GM08714 (cell line): ENCODE results near the gene CTNNA3.

Experiments used
- H3K4me3 ChIP-seq: fragments of 200-500 bp; sonication (Bioruptor generic); 2 replicates; pipeline ENCODE4 v1.5.1; 2014; ENCODE audit warnings: mild to moderate bottlenecking, low read length, inconsistent platforms
- ZNF274 ChIP-seq: IDR thresholded peaks from 2 replicates; pipeline ENCODE4 v1.6.1; 2012; ENCODE audit warnings: mild to moderate bottlenecking, low read depth, low read length

The CTNNA3 gene

GRCh38 chr10:66795866-66796265, 900.1 kb downstream of the CTNNA3 start:
- no peak for TF ChIP-seq ZNF274
- no peak overlapping the region for H3K4me3 ChIP-seq

DNA sequence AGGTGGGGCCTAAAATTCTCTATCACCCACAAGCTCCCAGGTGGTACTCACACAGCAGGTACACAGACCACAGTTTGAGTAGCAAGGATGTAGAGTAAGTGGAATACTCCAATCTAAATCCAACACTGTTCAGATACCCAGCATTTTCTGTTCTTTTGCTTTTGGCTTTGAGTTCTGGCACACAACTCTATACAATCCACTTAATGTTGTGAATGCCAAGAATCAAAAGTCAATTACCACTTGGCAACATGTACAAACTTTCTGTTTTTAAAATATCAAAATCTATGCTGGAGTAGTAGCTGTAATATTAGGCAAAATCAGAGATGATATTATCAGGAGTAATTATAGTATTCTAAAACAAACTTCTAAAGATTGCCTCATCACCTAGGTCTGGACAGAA, 903.6 kb downstream of the CTNNA3 start:
- H3K4me3 ChIP-seq: no peak overlapping the region
- TF ChIP-seq ZNF274: no peak

DNA sequence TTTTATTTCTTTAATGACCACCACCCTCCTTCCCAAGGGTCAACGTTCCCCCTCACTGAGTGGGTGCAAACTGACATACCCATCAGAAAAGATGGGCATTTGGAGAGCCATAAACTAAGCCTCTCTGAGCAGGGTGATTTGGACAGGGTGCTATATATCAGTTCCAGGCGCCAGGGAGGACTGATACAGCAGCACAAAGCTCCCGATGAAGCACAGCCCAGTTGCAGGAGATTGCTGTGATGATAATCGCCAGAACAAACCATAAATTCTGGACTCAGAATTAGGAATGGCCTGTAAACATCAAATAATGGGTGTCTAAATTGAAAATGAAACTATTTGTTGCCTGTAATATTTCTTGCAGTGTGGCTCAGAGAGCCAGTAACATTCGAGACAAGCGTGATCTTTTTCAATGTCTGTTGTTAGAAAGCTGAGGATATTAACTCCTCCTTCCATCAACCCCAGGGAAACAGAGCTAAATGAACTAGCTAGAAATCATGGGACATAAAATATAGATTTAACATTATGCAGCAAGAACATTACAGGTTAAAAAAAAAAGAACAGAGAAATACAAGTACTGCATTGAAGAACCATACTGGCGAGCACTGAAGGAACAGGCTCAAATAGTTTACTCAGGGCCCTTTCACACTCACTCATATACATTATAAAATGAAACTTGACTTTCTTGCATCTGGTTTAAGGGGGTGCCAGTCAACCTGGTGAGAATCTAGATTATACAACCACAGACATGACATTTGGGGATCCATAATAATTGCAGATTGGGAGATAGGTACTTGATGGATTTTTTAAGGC, 907.6 kb downstream of the CTNNA3 start:
- no peak for TF ChIP-seq ZNF274
- H3K4me3 ChIP-seq: no peak overlapping the region

- TF ChIP-seq ZNF274: no peak
- no peak overlapping the region for H3K4me3 ChIP-seq
Observed at GRCh38 chr10:66786709-66787108, 909.3 kb downstream of the CTNNA3 start.

DNA sequence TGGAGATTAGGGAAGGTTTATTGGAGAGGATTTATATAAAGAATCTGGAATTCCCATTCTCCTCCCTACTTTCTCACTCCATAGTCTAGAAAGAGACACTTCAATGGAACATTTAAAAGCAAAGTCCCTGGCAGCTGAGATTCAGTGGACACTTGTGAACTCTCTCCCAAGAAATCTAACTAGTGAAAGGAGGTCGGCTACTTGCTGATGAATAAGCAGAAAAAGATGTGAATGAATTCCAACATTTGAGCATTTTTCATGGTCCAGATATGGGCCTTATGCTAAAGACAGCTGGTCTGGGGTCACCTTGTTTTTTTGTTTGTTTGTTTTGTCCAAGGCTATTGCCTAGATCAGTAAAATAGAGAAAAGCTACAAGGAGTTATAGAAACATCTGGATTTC, 911.2 kb downstream of the CTNNA3 start:
- no peak overlapping the region for H3K4me3 ChIP-seq
- no peak for TF ChIP-seq ZNF274

GRCh38 chr10:66783316-66783715, 912.7 kb downstream of the CTNNA3 start:
- no peak for TF ChIP-seq ZNF274
- no peak overlapping the region for H3K4me3 ChIP-seq

- no peak overlapping the region for H3K4me3 ChIP-seq
- no peak for TF ChIP-seq ZNF274
Observed at GRCh38 chr10:66782776-66783175, 913.2 kb downstream of the CTNNA3 start.

DNA sequence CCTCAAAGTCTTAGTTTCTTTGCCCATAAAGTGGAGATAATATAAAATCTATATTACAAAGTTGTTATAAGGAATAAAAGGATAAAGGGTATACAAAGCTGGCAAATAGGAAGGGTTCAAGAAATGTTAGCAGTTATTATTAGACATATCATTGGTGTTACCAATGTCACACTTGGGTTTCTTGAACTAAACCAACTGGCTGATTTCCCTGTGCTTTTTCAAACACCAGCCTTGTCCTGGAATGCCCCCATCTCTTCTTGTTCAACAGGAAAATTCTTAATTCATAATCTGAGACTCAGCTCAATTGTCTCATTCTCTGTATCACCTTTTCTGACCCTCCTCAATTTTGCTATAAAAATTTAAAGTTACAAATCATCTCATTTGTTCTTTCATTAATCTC, 913.9 kb downstream of the CTNNA3 start:
- no peak for TF ChIP-seq ZNF274
- H3K4me3 ChIP-seq: no peak overlapping the region

DNA sequence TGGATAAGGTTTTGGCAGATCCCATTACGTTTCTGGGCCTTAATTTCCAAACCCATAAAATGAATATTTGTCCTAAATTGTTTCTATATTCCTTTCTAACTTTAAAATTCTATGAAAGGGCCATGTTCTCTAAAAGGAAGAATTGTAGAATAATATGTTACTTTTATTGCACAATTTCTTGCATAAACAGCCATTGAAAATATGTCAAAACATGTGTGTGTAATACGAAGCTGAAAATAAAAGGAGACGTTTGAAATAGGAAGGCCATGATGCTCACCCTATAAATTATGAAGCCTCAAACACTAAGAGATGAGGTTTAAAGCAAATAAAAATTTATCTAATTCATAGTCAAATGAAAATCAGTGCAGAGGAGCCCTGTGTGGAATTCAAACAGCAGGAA, 915.2 kb downstream of the CTNNA3 start:
- no peak overlapping the region for H3K4me3 ChIP-seq
- no peak for TF ChIP-seq ZNF274

GRCh38 chr10:66778351-66778750, 917.6 kb downstream of the CTNNA3 start:
- no peak overlapping the region for H3K4me3 ChIP-seq
- TF ChIP-seq ZNF274: no peak

GRCh38 chr10:66777665-66778064, 918.3 kb downstream of the CTNNA3 start:
- H3K4me3 ChIP-seq: no peak overlapping the region
- no peak for TF ChIP-seq ZNF274

DNA sequence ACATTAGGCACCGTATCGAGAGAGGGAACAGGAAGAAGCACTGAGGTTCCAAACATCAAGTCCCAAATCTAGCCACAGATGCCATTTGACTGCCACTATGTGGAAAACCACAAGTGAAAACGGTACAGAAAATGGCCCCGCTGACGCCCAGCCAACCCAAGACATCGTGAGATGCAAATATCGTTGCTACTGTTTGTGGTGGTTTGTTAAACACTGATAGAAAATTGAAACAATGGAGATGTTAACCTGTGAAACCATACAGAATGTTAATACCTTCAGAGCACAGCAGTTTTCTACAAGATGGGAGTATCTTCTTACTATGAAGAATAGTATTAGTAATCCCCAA, 922.5 kb downstream of the CTNNA3 start:
- H3K4me3 ChIP-seq: no peak overlapping the region
- no peak for TF ChIP-seq ZNF274

- no peak for TF ChIP-seq ZNF274
Observed at GRCh38 chr10:66772548-66773471, 923.2 kb downstream of the CTNNA3 start.

DNA sequence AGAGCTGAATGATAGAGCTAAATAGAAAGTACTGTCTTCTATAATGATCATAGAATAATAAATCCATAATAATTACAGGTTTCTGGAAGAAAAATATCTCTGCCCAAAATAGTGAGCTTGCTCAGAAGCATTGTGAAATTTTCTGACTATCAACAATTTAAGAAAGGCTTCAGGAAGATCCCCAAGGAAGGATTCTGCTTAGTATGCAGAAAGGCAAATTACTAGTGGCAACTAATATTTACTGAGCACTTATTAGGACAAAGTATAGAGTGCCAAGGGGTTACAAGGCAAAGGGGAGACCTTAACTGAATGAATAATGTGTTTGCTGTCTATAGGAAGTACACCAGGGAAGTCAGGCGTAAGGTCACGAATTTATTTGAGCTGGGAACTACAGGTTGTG, 928.3 kb downstream of the CTNNA3 start:
- H3K4me3 ChIP-seq: no peak overlapping the region
- TF ChIP-seq ZNF274: no peak

More at GRCh38 chr10:66772548-66773471, 923.2 kb downstream of the CTNNA3 start:
- H3K4me3 ChIP-seq: no peak overlapping the region

- no peak for TF ChIP-seq ZNF274
- no peak overlapping the region for H3K4me3 ChIP-seq
Observed at GRCh38 chr10:66762218-66762729, 933.7 kb downstream of the CTNNA3 start.
